ENCODE data around the gene KIAA0753. TPM values are rescaled to one million over a fixed set of nuclear protein-coding genes. Genes with fewer than 3 reads are reported as not detected.

The KIAA0753 gene
- total RNA-seq, 2 experiments from 2014 or later: 20.8 to 21.4 TPM

DNA sequence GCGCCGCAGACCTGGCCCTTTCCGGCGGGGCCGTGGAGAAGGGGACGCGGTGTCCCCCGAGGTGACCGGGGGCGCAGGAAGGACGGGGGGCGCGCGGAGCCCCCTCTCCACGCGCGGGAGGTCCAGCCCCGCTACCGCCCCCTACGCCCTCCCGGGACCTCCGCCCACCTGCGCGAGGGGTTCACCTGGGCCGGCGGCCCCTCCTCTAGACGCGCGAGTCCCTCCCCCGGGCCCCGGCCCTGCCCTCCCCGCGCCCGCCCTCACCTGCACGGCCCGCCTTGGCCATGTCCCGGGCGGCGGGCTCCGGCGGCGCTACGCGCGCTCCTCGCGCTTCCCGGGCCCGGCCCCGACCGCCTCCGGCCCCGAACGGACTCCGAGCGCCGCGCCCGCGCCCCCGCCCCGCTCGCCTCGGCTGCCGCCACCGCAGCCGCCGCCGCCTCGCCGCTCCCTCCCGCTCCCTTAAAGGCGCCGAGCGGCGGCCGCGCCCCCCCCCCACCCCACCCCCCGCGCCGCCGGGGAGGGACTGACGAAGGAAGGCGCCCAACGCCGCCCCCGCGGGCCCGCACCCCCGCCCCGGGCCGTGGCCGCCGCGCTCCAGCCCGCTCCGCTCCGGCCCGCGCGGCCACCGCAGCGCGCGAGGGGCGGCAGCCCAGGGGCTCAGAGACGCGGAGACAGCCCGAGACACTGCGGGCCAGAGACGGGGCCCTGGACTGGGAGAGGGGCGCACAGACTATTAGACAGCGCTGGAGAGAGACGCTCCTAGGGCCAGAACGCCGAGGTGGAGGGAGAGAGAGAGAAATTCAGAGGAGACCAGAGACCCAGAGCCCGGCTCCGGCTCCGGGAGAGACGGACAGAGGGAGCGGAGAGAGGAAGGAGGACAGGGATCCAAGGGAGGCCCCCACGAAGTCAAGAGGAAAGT lies 84.1 kb downstream of the KIAA0753 start, which contains the start of gene PITPNM3:
TSS of gene PITPNM3 (minus strand) at position 435 of the 919 bp plus-strand sequence. CDS start at position 286, 149 bp downstream.
- POLR2A ChIA-PET: no interaction called here
- CTCF ChIA-PET: interaction anchor here (1.6 kb wide), 1 partner anchor 83 kb away, joined by 4 read pairs; no protein-coding TSS in a partner anchor

- POLR2A ChIA-PET: no interaction called here
- CTCF ChIA-PET: interaction anchor here (1.6 kb wide), 1 partner anchor 82 kb away, joined by 4 read pairs; no protein-coding TSS in a partner anchor
Observed at GRCh38 chr17:6555331-6556120, 85.0 kb downstream of the KIAA0753 start.

DNA sequence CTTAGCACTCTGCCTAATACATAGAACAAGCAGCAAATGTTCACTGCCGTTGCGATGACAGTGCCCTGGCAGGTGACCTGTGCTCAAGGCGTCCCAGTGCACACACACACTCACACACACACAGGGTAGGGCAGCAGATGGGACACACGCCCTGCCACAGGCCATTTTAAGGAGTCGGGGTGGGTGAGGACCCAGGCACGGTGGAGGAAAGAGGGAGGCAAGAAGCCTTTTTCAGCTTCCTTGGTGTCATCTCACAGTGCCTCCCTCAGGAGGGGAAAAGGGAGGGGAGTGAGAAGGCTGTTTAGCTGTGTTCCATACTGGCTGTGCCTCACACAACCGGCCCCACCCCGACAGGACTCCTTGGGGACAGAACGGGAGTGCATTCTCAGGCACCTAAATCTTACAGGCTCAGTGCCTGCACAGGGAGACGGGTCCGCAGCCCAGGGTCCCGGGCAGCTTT lies 85.6 kb downstream of the KIAA0753 start:
- CTCF ChIA-PET: interaction anchor here (1.6 kb wide), 1 partner anchor 82 kb away, joined by 4 read pairs; no protein-coding TSS in a partner anchor
- POLR2A ChIA-PET: interaction anchor here (0.5 kb wide), 1 partner anchor 949 kb away, joined by 3 read pairs; no protein-coding TSS in a partner anchor

DNA sequence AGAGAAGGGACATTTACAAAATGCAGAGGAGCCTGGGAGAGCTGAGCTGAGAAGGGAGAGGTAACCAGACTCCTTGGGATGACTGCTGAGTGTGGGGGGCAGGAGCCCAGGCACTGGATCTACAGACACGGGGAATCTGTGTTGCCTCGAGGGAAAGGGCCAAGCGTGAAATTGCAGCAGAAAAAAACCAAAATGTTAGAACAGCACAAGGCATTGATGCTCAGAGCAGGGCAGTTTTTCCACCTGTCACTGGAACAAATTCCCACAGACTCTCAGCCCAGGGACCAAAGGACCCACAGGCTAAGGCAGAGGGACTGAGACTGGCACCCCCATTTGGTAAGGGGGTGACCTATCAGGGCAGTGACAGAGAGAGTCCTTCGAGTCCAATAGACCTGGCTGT lies 86.2 kb downstream of the KIAA0753 start:
- CTCF ChIA-PET: interaction anchor here (0.6 kb wide), 1 partner anchor 103 kb away, joined by 3 read pairs; no protein-coding TSS in a partner anchor

GRCh38 chr17:6551869-6552531 lies 88.5 kb downstream of the KIAA0753 start:
- POLR2A ChIA-PET: no interaction called here
- CTCF ChIA-PET: no interaction called here

More for the DNA sequence above, 86.2 kb downstream of the KIAA0753 start:
- POLR2A ChIA-PET: interaction anchor here (0.5 kb wide), 1 partner anchor 949 kb away, joined by 3 read pairs; no protein-coding TSS in a partner anchor

GRCh38 chr17:6551356-6551755 lies 89.2 kb downstream of the KIAA0753 start:
- CTCF ChIA-PET: no interaction called here
- POLR2A ChIA-PET: no interaction called here

DNA sequence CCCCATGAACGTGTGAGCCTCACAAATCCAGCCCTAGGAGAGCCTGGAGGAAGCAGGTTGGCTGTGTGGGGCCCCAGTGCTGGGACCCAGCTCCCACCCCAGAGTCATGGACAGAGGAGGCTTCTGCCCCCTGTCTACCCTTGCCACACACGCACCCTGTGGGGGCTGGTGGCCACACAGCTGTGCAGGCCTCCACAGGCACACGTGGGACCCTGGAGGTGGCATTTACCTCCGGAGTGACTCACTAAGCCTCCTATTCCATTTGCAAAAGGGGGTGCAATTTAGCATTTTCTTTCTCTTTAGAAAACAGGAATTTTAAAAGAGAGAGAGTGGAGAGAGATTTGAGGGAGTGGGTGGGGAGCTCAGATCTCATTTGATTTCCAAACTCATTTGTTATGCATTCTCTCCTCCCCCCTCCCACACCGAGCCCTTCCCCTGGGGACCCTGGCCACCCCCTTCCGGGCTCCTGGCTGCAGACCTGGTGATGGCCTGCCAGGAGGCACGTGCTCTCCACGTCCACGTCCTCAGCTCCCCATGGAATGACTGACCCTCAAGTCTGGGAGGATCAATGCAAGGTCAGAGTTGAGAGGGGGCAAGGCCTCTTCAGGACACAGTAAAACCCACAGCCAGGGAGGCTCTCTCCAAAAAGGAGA lies 91.0 kb downstream of the KIAA0753 start:
- POLR2A ChIA-PET: interaction anchor here (0.6 kb wide), 1 partner anchor 30 kb away, joined by 3 read pairs; no protein-coding TSS in a partner anchor
- CTCF ChIA-PET: interaction anchor here (1.5 to 1.6 kb wide), 2 partner anchors 92 to 961 kb away, joined by 3 read pairs; partner anchors contain the start of gene TXNDC17

DNA sequence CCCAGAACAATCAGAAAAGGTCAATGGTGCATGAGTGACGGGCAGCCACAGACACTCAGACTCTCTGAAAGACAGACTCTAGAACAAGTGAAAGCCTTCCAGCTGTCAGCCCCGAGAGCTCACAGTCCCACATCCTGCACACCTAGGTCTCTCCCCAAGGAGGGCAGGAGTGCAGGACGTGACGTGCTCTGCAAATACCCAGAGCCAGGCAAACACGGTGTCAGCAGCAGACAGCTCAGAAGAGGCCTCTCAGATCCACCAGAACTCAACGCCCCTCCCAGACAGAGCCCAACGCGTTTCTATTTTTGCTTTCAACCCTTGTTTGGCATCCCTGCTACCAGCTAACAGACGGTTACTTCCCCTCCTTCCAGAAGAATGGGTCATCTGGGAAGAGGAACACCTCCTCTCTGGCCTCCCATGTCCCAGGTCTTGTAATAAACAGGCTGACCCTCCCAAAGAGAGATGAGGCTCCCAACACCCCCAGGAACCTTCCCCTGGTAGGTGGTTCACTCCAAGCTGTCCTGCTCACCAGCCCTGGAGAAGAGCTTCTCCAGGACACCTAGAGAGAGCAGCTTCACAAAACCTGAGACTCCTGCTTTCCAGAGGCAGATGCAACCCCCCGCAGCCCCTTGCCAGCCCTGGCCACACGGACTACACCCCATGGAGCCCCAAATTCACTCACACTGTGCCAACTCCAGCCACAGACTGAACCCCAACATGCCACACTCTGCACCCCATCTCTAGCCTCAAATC lies 91.8 kb downstream of the KIAA0753 start:
- ChIA-PET POLR2A (interaction anchor here (0.6 kb wide), 1 partner anchor 31 kb away, joined by 3 read pairs; no protein-coding TSS in a partner anchor), CTCF (interaction anchor here (1.3 to 1.6 kb wide), 2 partner anchors 76 to 960 kb away, joined by 3 to 8 read pairs; no protein-coding TSS in a partner anchor)

DNA sequence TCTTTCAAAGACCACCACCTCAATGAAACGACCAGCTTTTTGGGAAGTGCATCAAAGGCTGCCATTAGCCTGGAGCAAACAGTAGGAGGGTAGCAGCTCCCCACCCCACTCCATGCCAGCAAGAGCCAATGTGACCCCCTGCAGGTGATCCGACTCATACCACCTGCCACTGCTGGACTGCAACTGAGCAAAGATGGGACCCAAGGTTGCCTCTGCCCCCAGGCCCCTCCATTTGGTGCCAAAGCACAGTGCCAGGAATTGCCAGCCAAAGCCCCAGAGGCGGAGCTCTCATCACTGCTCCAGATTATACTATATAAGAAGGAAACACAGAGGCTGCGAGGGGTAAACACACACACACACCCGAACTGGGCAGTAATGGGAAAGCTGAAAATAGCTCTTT lies 92.5 kb downstream of the KIAA0753 start:
- POLR2A ChIA-PET: no interaction called here
- CTCF ChIA-PET: interaction anchor here (1.3 kb wide), 1 partner anchor 75 kb away, joined by 8 read pairs; no protein-coding TSS in a partner anchor

GRCh38 chr17:6547336-6547735 lies 93.2 kb downstream of the KIAA0753 start:
- POLR2A ChIA-PET: no interaction called here
- CTCF ChIA-PET: interaction anchor here (1.3 kb wide), 1 partner anchor 74 kb away, joined by 8 read pairs; no protein-coding TSS in a partner anchor

- ChIA-PET POLR2A (interaction anchor here (0.6 kb wide), 1 partner anchor 1679 kb away, joined by 4 read pairs; no protein-coding TSS in a partner anchor), CTCF (no interaction called here)
Observed at GRCh38 chr17:6546069-6546718, 94.3 kb downstream of the KIAA0753 start.

DNA sequence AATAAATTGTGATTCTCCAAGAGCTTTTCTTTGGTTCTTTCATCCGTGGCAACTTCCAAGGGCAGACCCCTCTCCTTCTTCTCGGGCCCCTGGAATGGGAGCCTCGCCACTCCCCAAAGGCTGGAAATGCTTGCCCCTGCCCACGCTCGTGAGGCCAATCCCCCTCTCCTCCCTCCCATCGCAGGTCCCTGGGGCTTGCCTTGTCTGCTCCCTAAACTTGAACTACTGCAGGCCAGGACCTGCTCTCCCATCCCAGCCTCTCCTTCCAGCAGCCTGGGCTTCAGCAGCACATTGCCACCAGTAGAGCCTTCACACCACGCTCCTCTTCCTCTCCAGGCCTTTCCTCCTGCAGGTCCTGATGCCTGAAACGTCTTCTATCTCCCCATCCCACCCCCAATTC lies 95.2 kb downstream of the KIAA0753 start:
- ChIA-PET CTCF (no interaction called here), POLR2A (no interaction called here)

DNA sequence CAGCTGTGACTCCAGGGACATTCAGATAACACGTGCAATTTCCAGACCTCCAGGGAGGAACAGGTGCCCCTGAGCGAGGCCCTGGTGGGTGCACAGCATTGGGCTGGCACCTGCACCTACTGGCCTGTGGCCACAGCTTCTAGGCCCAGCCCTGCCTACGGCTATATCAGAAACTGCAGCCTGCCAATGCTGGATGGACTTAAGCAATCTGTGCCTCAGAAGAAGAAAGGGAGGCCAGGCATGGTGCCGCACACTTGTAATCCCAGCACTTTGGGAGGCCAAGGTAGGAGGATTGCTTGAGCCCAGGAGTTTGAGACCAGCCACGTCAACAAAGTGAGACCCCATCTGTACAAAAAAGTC lies 96.5 kb downstream of the KIAA0753 start:
- POLR2A ChIA-PET: no interaction called here
- CTCF ChIA-PET: no interaction called here

DNA sequence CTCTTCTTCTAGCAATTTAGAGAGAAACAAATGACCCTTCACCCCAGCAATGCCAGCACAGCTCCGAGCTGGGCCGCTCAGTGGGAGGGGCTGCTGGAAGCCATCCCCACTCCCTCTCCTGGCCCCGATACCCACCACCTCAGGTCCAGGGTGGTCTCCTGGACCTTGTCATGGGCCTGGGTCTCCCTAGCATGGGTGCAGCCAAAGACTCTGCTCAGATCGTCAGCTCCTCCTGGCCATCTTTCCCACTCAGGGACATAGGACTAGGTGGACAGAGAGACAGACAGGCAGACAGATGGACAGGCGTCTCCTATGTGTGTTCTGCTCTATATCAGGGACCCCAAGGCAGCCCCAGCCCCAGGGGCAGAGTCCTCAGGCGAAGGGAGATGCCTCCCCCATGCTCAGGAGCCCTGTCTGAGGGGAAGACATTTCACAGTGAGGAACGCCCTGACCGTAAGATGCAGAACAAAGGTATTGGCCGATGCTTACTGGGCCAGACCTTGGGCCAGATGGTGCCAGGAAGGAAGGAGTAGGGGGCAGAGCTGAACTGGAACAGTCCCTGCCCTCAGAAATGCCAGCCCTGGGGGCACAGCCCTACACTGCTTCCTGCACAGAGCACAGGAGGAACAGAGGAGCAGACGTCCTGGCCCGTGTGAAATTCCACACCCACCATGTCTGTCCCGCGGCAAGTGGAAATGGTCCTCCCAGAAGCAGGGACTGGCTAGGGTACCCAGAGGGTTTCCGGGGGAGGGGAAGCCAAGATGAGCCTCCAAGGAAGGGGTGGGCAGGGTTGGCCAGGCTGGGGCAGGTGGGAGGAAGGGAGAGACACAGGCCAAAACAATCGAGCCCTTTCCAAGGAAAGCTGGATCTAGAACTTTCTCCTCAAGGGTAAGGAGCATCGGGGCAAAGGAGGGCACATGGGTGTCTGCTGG lies 97.2 kb downstream of the KIAA0753 start:
- POLR2A ChIA-PET: no interaction called here
- CTCF ChIA-PET: no interaction called here

- ChIA-PET CTCF (no interaction called here), POLR2A (no interaction called here)
Observed at GRCh38 chr17:6542577-6542976, 97.9 kb downstream of the KIAA0753 start.

GRCh38 chr17:6541886-6542285 lies 98.6 kb downstream of the KIAA0753 start:
- ChIA-PET CTCF (no interaction called here), POLR2A (interaction anchor here (0.5 kb wide), 1 partner anchor 1127 kb away, joined by 6 read pairs; no protein-coding TSS in a partner anchor)
